Measurements from ENCODE around the gene CACNG7. TPM values are rescaled to one million over a fixed set of nuclear protein-coding genes. Genes with fewer than 3 reads are reported as not detected.

CACNG7 gene
- total and polyA plus RNA-seq, 7 experiments from 2014 or later, result not detected

DNA sequence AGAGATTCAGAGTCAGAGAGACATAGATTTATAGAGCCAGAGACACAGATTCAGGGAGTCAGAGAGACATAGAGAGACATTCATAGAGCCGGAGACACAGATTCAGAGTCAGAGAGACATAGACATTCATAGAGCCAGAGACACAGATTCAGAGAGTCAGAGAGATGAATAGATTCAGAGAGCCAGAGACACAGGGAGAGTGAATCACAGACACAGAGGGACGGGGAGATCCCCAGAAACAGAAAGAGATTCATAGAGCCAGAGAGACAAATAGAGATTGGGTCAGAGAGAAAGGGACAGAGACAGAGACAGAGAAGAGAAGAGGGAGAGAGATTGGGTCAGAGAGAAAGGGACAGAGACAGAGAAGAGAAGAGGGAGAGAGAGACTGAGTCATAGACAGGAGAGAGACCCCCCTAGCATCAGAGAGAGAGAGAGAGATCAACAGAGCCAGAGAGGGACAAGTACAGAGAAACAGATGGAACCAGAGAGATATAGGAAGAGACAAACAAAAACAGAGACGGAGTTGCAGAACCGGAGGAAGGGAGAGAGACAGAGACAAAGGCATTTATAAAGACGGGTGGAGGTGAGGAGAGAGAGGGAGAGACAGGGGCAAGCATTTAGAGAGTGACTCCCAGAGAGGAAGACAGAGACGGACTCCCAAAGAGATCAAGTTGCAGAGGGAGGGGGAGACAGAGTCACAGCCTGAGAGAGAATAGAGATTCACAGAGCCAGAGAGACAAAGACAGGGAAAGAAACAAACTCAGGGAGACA lies 28.2 kb upstream of the CACNG7 start:
- no peaks in the 10 kb centered on the region for H3K36me3 ChIP-seq (ENCODE audit: control insufficient read depth in 2 of 3, insufficient read depth in 3 of 3, low read length in 3 of 3)
- Mint-ChIP-seq H3K9me3 (peaks cover 0 to 6% (median 0%) of the 10 kb centered on the region in 11 donors), H3K36me3 (peaks cover 0 to 12% (median 2%) of the 10 kb centered on the region in 5 donors), H3K4me3 (no peak overlapping the region), H3K27ac (no peak overlapping the region), H3K4me1 (peaks cover 19 to 47% (median 33%) of the 10 kb centered on the region in 7 donors), H3K27me3 (peaks cover 21 to 29% (median 26%) of the 10 kb centered on the region in 5 donors)
- no peak for ATAC-seq
- H3K4me3 ChIP-seq (ENCODE audit: low read length), result peak overlapping the region; percentile 47
- DNase-seq, result no peak
- intact Hi-C loops (cut with micrococcal nuclease), result loop anchor here in 1 of 2 donors (5.0 kb wide), 1 partner anchor 89 kb away; no protein-coding TSS in a partner anchor
- POLR2A ChIA-PET, result interaction anchor here (3.2 kb wide), 1 partner anchor 14 kb away, joined by 23 read pairs; the partner anchor contains the start of gene MYADM
- no peaks in the 10 kb centered on the region for H3K9me3 ChIP-seq (ENCODE audit: control insufficient read depth in 2 of 3, low read length in 3 of 3)
- H3K4me1 ChIP-seq (ENCODE audit: control insufficient read depth in 2 of 2, insufficient read depth in 2 of 2, low read length in 2 of 2), result peaks cover 26 to 51% of the 10 kb centered on the region in 2 donors
- no peak overlapping the region for H3K27ac ChIP-seq (ENCODE audit: low read depth, low read length)
- H3K27me3 ChIP-seq (ENCODE audit: control insufficient read depth in 2 of 2, insufficient read depth in 2 of 2, low read length in 2 of 2), result peaks cover 0 to 31% of the 10 kb centered on the region in 2 donors
- CTCF ChIA-PET, result interaction anchor here (1.0 to 1.5 kb wide), 4 partner anchors 10 to 38 kb away, joined by 3 to 10 read pairs (median 3); no protein-coding TSS in a partner anchor

DNA sequence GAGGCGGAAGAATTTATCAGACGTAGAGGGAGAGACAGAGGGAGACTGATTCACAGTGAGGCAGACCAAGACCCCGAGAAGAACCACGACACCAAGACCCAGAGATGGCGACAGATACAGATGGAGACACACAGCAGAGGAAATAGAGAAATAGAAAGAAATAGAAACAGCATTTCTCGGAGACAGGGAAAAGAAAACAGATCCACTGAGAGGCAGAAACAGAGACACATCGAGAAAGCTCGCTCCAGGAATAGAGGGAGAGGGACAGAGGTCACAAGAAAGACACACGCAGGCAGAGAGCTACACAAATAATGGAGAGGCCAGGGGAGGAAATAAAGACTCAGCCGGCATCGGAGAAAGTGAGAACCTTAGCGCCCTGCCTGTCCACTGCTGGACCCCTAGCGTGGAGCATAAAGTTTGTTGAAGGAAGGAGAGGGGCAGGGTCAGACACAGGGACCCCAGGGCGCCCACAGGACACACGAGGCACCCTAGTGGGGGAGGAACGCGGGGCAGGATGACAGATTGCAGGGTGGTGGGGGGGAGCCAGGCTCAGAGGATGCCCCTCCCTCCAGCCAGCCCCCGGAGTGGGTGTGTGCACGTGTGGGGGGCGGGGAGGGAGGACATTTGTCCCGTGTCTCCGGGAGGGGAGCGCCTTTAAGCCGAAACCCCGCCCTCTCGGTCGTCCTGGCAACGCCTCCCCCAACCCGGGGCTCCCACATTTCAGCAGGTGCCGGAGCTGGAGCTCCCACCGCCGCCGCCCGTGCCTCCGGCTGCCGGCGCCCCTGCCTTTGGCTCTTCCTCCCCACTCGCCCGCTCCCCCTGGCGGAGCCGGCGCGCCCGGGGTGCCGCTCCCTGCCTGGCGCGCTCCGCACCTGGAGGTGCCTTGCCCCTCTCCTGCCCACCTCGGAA lies 27.3 kb upstream of the CACNG7 start, which contains the start of gene PRKCG:
Gene PRKCG, plus strand, starts transcription at position 716 of the 909 bp plus-strand sequence. CDS start 298 bp downstream, outside the sequence.
- peak within 1 kb of the TSS; percentile 47 for H3K4me3 ChIP-seq (ENCODE audit: low read length)
- H3K9me3 Mint-ChIP-seq, result peaks cover 0 to 6% (median 0%) of the 10 kb centered on the region in 11 donors
- no peaks in the 10 kb centered on the region for H3K9me3 ChIP-seq (ENCODE audit: control insufficient read depth in 2 of 3, low read length in 3 of 3)
- peaks cover 0 to 31% of the 10 kb centered on the region in 2 donors for H3K27me3 ChIP-seq (ENCODE audit: control insufficient read depth in 2 of 2, insufficient read depth in 2 of 2, low read length in 2 of 2)
- H3K4me1 Mint-ChIP-seq, result peaks cover 15 to 39% (median 24%) of the 10 kb centered on the region in 7 donors
- CTCF ChIA-PET, result interaction anchor here (0.8 to 1.5 kb wide), 9 partner anchors 9 to 39 kb away, joined by 3 to 10 read pairs (median 3); no protein-coding TSS in a partner anchor
- peaks cover 25 to 44% of the 10 kb centered on the region in 2 donors for H3K4me1 ChIP-seq (ENCODE audit: control insufficient read depth in 2 of 2, insufficient read depth in 2 of 2, low read length in 2 of 2)
- H3K27ac ChIP-seq (ENCODE audit: low read depth, low read length), result no peak within 1 kb of the TSS
- H3K36me3 ChIP-seq (ENCODE audit: control insufficient read depth in 2 of 3, insufficient read depth in 3 of 3, low read length in 3 of 3), result no peaks in the 10 kb centered on the region
- intact Hi-C loops (cut with micrococcal nuclease), result loop anchor here (1.0 to 5.0 kb wide), 4 partner anchors 13 to 89 kb away; no protein-coding TSS in a partner anchor
- POLR2A ChIA-PET, result interaction anchor here (0.9 to 3.2 kb wide), 2 partner anchors 11 to 14 kb away, joined by 3 to 23 read pairs; partner anchors contain the start of gene MYADM
- peak within 1 kb of the TSS in 1 of 9 donors; percentile 65 for H3K27ac Mint-ChIP-seq
- DNase-seq, result peak; percentile 60 to 75 (median 69)
- peaks cover 0 to 7% (median 0%) of the 10 kb centered on the region in 5 donors for H3K36me3 Mint-ChIP-seq
- peak within 1 kb of the TSS in 9 of 10 donors; percentile 10 to 54 (median 37) for H3K4me3 Mint-ChIP-seq
- H3K27me3 Mint-ChIP-seq, result peaks cover 21 to 35% (median 26%) of the 10 kb centered on the region in 5 donors
- ATAC-seq, result peak; percentile 47

DNA sequence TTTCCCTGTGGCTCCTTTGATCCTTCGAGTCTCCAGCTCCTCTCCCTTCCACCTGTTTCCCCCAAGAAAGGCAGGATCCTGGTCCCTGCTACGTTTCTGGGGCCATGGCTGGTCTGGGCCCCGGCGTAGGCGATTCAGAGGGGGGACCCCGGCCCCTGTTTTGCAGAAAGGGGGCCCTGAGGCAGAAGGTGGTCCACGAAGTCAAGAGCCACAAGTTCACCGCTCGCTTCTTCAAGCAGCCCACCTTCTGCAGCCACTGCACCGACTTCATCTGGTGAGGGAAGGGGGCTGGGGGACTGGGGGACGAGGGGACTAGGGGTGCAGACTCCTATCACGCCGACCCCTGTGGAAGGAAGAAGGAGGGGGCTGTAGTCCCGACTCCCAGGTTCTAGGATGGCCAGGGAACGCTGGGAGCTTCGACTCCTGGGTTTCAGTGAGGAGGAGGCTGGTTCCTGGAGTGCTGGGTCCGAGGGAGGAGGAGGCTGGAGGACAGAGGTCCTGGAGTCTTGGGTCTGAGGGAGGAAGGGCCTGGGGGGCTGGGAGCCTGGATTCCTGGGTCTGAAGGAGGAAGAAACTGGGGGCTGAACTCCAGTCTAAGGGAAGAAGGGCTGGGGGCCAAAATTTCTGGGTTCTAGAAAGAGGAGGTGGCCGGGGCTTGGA lies 26.6 kb upstream of the CACNG7 start:
- peaks cover 21 to 35% (median 26%) of the 10 kb centered on the region in 5 donors for H3K27me3 Mint-ChIP-seq
- Histone ChIP-seq H3K27ac (ENCODE audit: low read depth, low read length) (no peak overlapping the region), H3K4me1 (ENCODE audit: control insufficient read depth in 2 of 2, insufficient read depth in 2 of 2, low read length in 2 of 2) (peaks cover 25 to 36% of the 10 kb centered on the region in 2 donors), H3K27me3 (ENCODE audit: control insufficient read depth in 2 of 2, insufficient read depth in 2 of 2, low read length in 2 of 2) (peaks cover 0 to 31% of the 10 kb centered on the region in 2 donors), H3K9me3 (ENCODE audit: control insufficient read depth in 2 of 3, low read length in 3 of 3) (no peaks in the 10 kb centered on the region), H3K4me3 (ENCODE audit: low read length) (no peak overlapping the region), H3K36me3 (ENCODE audit: control insufficient read depth in 2 of 3, insufficient read depth in 3 of 3, low read length in 3 of 3) (no peaks in the 10 kb centered on the region)
- H3K36me3 Mint-ChIP-seq, result peaks cover 0 to 4% (median 0%) of the 10 kb centered on the region in 5 donors
- ATAC-seq, result no peak
- intact Hi-C loops (cut with micrococcal nuclease), result loop anchor here (1.0 to 5.0 kb wide), 4 partner anchors 14 to 90 kb away; no protein-coding TSS in a partner anchor
- peak overlapping the region in 9 of 10 donors; percentile 10 to 54 (median 37) for H3K4me3 Mint-ChIP-seq
- peak overlapping the region in 1 of 9 donors; percentile 65 for H3K27ac Mint-ChIP-seq
- DNase-seq, result no peak
- H3K9me3 Mint-ChIP-seq, result peaks cover 0 to 6% (median 0%) of the 10 kb centered on the region in 11 donors
- CTCF ChIA-PET, result interaction anchor here (1.0 to 1.5 kb wide), 10 partner anchors 8 to 39 kb away, joined by 3 to 11 read pairs (median 3); no protein-coding TSS in a partner anchor
- H3K4me1 Mint-ChIP-seq, result peaks cover 7 to 31% (median 17%) of the 10 kb centered on the region in 7 donors
- POLR2A ChIA-PET, result interaction anchor here (0.6 to 3.2 kb wide), 4 partner anchors 8 to 15 kb away, joined by 3 to 23 read pairs (median 4); partner anchors contain the start of gene MYADM

DNA sequence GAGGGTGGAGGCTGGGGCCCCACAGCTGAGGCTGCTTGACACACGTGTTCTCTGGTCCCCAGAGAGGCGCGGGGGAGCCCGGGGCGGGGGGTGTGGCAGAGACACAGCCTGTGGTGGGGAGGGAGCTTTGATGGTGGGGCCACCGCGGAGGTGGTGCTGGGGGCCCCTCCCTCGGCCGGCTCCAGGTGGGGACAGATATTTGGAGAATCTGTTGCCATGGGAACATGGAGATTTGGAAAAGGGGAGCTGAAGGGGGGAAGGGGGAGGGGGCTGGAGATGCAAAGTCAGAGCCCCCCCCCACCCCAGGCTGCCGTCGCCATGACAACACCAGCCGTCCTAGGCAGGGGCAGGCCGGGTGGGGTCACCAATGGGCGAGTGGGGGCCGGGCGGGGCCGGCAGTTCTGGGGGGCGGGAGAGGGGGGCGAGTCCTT lies 25.8 kb upstream of the CACNG7 start:
- no peaks in the 10 kb centered on the region for H3K36me3 ChIP-seq (ENCODE audit: control insufficient read depth in 2 of 3, insufficient read depth in 3 of 3, low read length in 3 of 3)
- H3K27ac Mint-ChIP-seq, result peak overlapping the region in 1 of 9 donors; percentile 33
- ChIA-PET CTCF (interaction anchor here (0.8 to 1.5 kb wide), 5 partner anchors 9 to 141 kb away, joined by 3 to 11 read pairs (median 4); no protein-coding TSS in a partner anchor), POLR2A (interaction anchor here (0.6 to 3.2 kb wide), 3 partner anchors 9 to 16 kb away, joined by 3 to 23 read pairs (median 4); partner anchors contain the start of gene MYADM)
- intact Hi-C loops (cut with micrococcal nuclease), result loop anchor here (2.0 to 5.0 kb wide), 2 partner anchors 14 to 91 kb away; no protein-coding TSS in a partner anchor
- H3K4me3 Mint-ChIP-seq, result peak overlapping the region in 4 of 10 donors; percentile 17 to 58 (median 50)
- H3K9me3 Mint-ChIP-seq, result peaks cover 0 to 6% (median 0%) of the 10 kb centered on the region in 11 donors
- DNase-seq (peak in 1 of 9 donors; percentile 64), ATAC-seq (peak; percentile 23)
- H3K27ac ChIP-seq (ENCODE audit: low read depth, low read length), result no peak overlapping the region
- peaks cover 25 to 33% of the 10 kb centered on the region in 2 donors for H3K4me1 ChIP-seq (ENCODE audit: control insufficient read depth in 2 of 2, insufficient read depth in 2 of 2, low read length in 2 of 2)
- peaks cover 0 to 31% of the 10 kb centered on the region in 2 donors for H3K27me3 ChIP-seq (ENCODE audit: control insufficient read depth in 2 of 2, insufficient read depth in 2 of 2, low read length in 2 of 2)
- H3K27me3 Mint-ChIP-seq, result peaks cover 21 to 36% (median 26%) of the 10 kb centered on the region in 5 donors
- H3K36me3 Mint-ChIP-seq, result peaks cover 0 to 4% (median 0%) of the 10 kb centered on the region in 5 donors
- no peaks in the 10 kb centered on the region for H3K9me3 ChIP-seq (ENCODE audit: control insufficient read depth in 2 of 3, low read length in 3 of 3)
- peaks cover 6 to 24% (median 15%) of the 10 kb centered on the region in 7 donors for H3K4me1 Mint-ChIP-seq
- no peak overlapping the region for H3K4me3 ChIP-seq (ENCODE audit: low read length)

DNA sequence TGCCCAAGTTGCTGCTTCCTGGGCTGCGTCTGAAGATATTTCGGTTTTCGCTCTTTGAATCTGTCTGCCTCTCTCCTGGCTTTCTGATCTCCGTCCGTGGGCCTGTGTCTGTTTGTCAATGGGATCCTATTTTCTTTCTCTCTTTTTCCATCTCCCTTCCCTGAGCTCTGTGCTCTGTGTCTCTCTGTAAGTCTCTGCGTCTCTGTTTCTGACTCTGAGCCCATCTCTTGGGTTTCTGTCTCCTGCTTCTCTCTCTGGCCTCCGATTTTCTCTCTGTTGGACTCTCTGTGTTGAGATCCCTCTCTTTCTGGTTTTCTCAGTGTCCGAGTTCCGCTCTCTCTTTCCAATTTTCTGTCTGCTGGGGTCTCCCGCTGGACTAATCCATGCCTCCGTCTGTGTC lies 25.3 kb upstream of the CACNG7 start:
- Mint-ChIP-seq H3K27me3 (peaks cover 21 to 37% (median 25%) of the 10 kb centered on the region in 5 donors), H3K4me3 (peak overlapping the region; percentile 5 to 58 (median 37)), H3K27ac (peak overlapping the region in 3 of 9 donors; percentile 5 to 84 (median 72)), H3K4me1 (peaks cover 6 to 19% (median 12%) of the 10 kb centered on the region in 7 donors), H3K36me3 (peaks cover 0 to 4% (median 0%) of the 10 kb centered on the region in 5 donors), H3K9me3 (peaks cover 0 to 6% (median 0%) of the 10 kb centered on the region in 11 donors)
- Histone ChIP-seq H3K27ac (ENCODE audit: low read depth, low read length) (no peak overlapping the region), H3K4me3 (ENCODE audit: low read length) (no peak overlapping the region), H3K27me3 (ENCODE audit: control insufficient read depth in 2 of 2, insufficient read depth in 2 of 2, low read length in 2 of 2) (peaks cover 0 to 31% of the 10 kb centered on the region in 2 donors), H3K9me3 (ENCODE audit: control insufficient read depth in 2 of 3, low read length in 3 of 3) (no peaks in the 10 kb centered on the region), H3K4me1 (ENCODE audit: control insufficient read depth in 2 of 2, insufficient read depth in 2 of 2, low read length in 2 of 2) (peaks cover 24 to 31% of the 10 kb centered on the region in 2 donors), H3K36me3 (ENCODE audit: control insufficient read depth in 2 of 3, insufficient read depth in 3 of 3, low read length in 3 of 3) (no peaks in the 10 kb centered on the region)
- no peak for ATAC-seq
- ChIA-PET CTCF (interaction anchor here (0.6 to 1.5 kb wide), 6 partner anchors 9 to 140 kb away, joined by 3 to 11 read pairs (median 4); no protein-coding TSS in a partner anchor), POLR2A (interaction anchor here (0.7 to 3.2 kb wide), 3 partner anchors 9 to 110 kb away, joined by 3 to 23 read pairs (median 4); partner anchors contain the start of gene MYADM)
- intact Hi-C loops (cut with micrococcal nuclease), result loop anchor here (2.0 to 5.0 kb wide), 2 partner anchors 15 to 91 kb away; no protein-coding TSS in a partner anchor
- DNase-seq, result no peak
